GM23338 (cell line): ENCODE results near the gene CACNA1D. TPM values are rescaled to one million over a fixed set of nuclear protein-coding genes. Genes with fewer than 3 reads are reported as not detected.

ENCODE experiments used
- ATAC-seq: fragments of 200-7000 bp; cut with Tn5 transposase; 3 replicates; pipeline ENCODE4 v1.9.1; 2020
- DNase-seq: peaks from one replicate; pipeline ENCODE4 v3.0.0-alpha.2; 2015; ENCODE audit warnings: low spot score
- H2AFZ ChIP-seq: fragments of 200-600 bp; sonication (generic); 2 replicates; pipeline ENCODE4 v1.8.0; 2016; ENCODE audit warnings: antibody characterized with exemption, mild to moderate bottlenecking, moderate library complexity
- H3F3A ChIP-seq: fragments of 200-600 bp; sonication (generic); replicated peaks from 2 replicates; pipeline ENCODE4 v1.8.0; 2017; ENCODE audit warnings: antibody characterized with exemption, mixed run types, low read depth
- H3K27ac ChIP-seq: fragments of 200-600 bp; sonication (generic); 2 replicates; pipeline ENCODE4 v1.6.1; 2016; ENCODE audit warnings: low read depth
- H3K27me3 ChIP-seq: fragments of 200-600 bp; sonication (generic); 2 replicates; pipeline ENCODE4 v1.8.0; 2016; ENCODE audit warnings: mild to moderate bottlenecking, mixed run types, moderate library complexity; ENCODE audit not compliant: insufficient read depth
- H3K36me3 ChIP-seq: fragments of 200-600 bp; sonication (generic); 2 replicates; pipeline ENCODE4 v1.8.0; 2016; ENCODE audit warnings: mild to moderate bottlenecking; ENCODE audit not compliant: insufficient read depth
- H3K4me1 ChIP-seq: fragments of 200-600 bp; sonication (generic); 2 replicates; pipeline ENCODE4 v1.8.0; 2016; ENCODE audit warnings: mild to moderate bottlenecking, moderate library complexity; ENCODE audit not compliant: insufficient read depth
- H3K4me2 ChIP-seq: fragments of 200-600 bp; sonication (generic); 2 replicates; pipeline ENCODE4 v1.7.1; 2017; ENCODE audit warnings: mixed run types
- H3K4me3 ChIP-seq: fragments of 200-600 bp; sonication (generic); 2 replicates; pipeline ENCODE4 v1.6.1; 2016; ENCODE audit warnings: mixed run types
- H3K79me2 ChIP-seq: fragments of 200-600 bp; sonication (generic); replicated peaks from 2 replicates; pipeline ENCODE4 v1.8.0; 2017; ENCODE audit warnings: mild to moderate bottlenecking; ENCODE audit not compliant: insufficient read depth
- H3K9me2 ChIP-seq: fragments of 200-600 bp; sonication (generic); 2 replicates; pipeline ENCODE4 v1.8.0; 2017; ENCODE audit not compliant: insufficient read depth
- H4K20me1 ChIP-seq: fragments of 200-600 bp; sonication (generic); replicated peaks from 2 replicates; pipeline ENCODE4 v1.8.0; 2017; ENCODE audit warnings: mild to moderate bottlenecking; ENCODE audit not compliant: insufficient read depth
- H3K27ac Mint-ChIP-seq: 2 replicates; pipeline ENCODE4 v1.8.0; 2020; ENCODE audit warnings: inconsistent platforms, mild to moderate bottlenecking, moderate library complexity, mixed read lengths
- H3K27me3 Mint-ChIP-seq: 3 replicates; pipeline ENCODE4 v1.8.0; 2022; ENCODE audit warnings: low read depth, mild to moderate bottlenecking, moderate library complexity, mixed read lengths, inconsistent platforms; ENCODE audit not compliant: insufficient read depth, poor library complexity
- H3K36me3 Mint-ChIP-seq: 3 replicates; pipeline ENCODE4 v1.8.0; 2021; ENCODE audit warnings: low read depth, mild to moderate bottlenecking, inconsistent platforms, moderate library complexity, mixed read lengths
- H3K4me1 Mint-ChIP-seq: 3 replicates; pipeline ENCODE4 v1.8.0; 2020; ENCODE audit warnings: mild to moderate bottlenecking, inconsistent platforms, mixed read lengths
- H3K4me3 Mint-ChIP-seq: 3 replicates; pipeline ENCODE4 v1.8.0; 2021; ENCODE audit warnings: moderate library complexity, mild to moderate bottlenecking, inconsistent platforms, mixed read lengths
- H3K9me3 Mint-ChIP-seq: 3 replicates; pipeline ENCODE4 v1.8.0; 2020; ENCODE audit warnings: moderate library complexity, mild to moderate bottlenecking, inconsistent platforms, mixed read lengths
- CTCF ChIP-seq, 2 experiments: fragments of 200-600 bp in 1 of 2; sonication (generic) in 1 of 2; conservative IDR thresholded peaks; 2 replicates each; pipeline versions ENCODE4 v1.5.1 to v1.6.1; 2016 to 2017; ENCODE audit warnings: antibody characterized with exemption in 2 of 2, low read depth in 2 of 2, mild to moderate bottlenecking in 2 of 2, moderate library complexity in 1 of 2
- ETS1 ChIP-seq: IDR thresholded peaks from 2 replicates; pipeline ENCODE4 v1.6.1; 2016; ENCODE audit warnings: antibody characterized with exemption
- EZH2phosphoT487 ChIP-seq: fragments of 200-600 bp; sonication (generic); IDR thresholded peaks from one replicate; pipeline ENCODE4 v1.8.1; 2018; ENCODE audit warnings: antibody characterized with exemption; ENCODE audit not compliant: unreplicated experiment
- NANOG ChIP-seq: IDR thresholded peaks from 2 replicates; pipeline ENCODE4 v1.6.1; 2016; ENCODE audit warnings: antibody characterized with exemption, borderline replicate concordance
- POLR2AphosphoS5 ChIP-seq: IDR thresholded peaks from 2 replicates; pipeline ENCODE4 v1.6.1; 2016; ENCODE audit warnings: antibody characterized with exemption, low read depth
- STAT1 ChIP-seq: IDR thresholded peaks from one replicate; pipeline ENCODE4 v1.6.1; 2016; ENCODE audit warnings: antibody characterized with exemption; ENCODE audit not compliant: unreplicated experiment
- ZNF114 ChIP-seq: fragments of 250-450 bp; sonication (Bioruptor Pico); IDR thresholded peaks from 2 replicates; pipeline ENCODE4 v1.5.0; 2020; ENCODE audit warnings: mild to moderate bottlenecking, moderate library complexity
- ZNF331 ChIP-seq: fragments of 250-450 bp; sonication (Bioruptor Pico); IDR thresholded peaks from 2 replicates; pipeline ENCODE4 v1.5.0; 2020; ENCODE audit warnings: low read depth, mild to moderate bottlenecking, moderate library complexity
- ZNF462 ChIP-seq: fragments of 250-450 bp; sonication (Bioruptor Pico); IDR thresholded peaks from 2 replicates; pipeline ENCODE4 v1.5.0; 2020; ENCODE audit warnings: mild to moderate bottlenecking, moderate library complexity
- polyA plus RNA-seq: library from polyadenylated mRNA; unstranded; fragments of >200 nt; fragmentation: Nextera tagmentation; extraction: Ambion mirVana; gene quantifications from 2 replicates; pipeline ENCODE4 v1.2.1, GENCODE V29; 2016
- total RNA-seq: library from RNA; depleted of rRNA; stranded (reverse); fragments of >200 nt; shearing (Covaris generic); gene quantifications from 2 replicates; pipeline ENCODE4 v1.2.3, GENCODE V29; 2014

The CACNA1D gene
- total and polyA plus RNA-seq, 2 experiments from 2014 or later, result 1.7 to 1.8 TPM

GRCh38 chr3:53833700-53834099, 339.3 kb downstream of the CACNA1D start (continued):
- TF ChIP-seq ZNF462 (CRISPR knock-in tag), result no peak
- TF ChIP-seq CTCF (conservative IDR thresholded peaks at IDR 0.05; ENCODE audit: low read depth in 2 of 2), result no peak
- TF ChIP-seq NANOG, result no peak
- no peak for TF ChIP-seq ZNF331 (CRISPR knock-in tag)
- no peak for TF ChIP-seq STAT1
- TF ChIP-seq POLR2AphosphoS5, result no peak

GRCh38 chr3:53834429-53835095, 340.2 kb downstream of the CACNA1D start:
- H3F3A ChIP-seq, result no peaks in the 10 kb centered on the region
- no peak overlapping the region for H3K4me2 ChIP-seq
- no peak overlapping the region for H2AFZ ChIP-seq
- H4K20me1 ChIP-seq, result no peaks in the 10 kb centered on the region; the same call in 1 of the 2 replicates
- no peaks in the 10 kb centered on the region for H3K27me3 ChIP-seq
- H3K4me1 Mint-ChIP-seq, result no peaks in the 10 kb centered on the region
- H3K27me3 Mint-ChIP-seq, result peaks cover 2% of the 10 kb centered on the region
- H3K79me2 ChIP-seq, result no peaks in the 10 kb centered on the region
- no peak overlapping the region for H3K4me3 ChIP-seq
- ATAC-seq, result no peak
- DNase-seq, result no peak
- no peaks in the 10 kb centered on the region for H3K9me3 Mint-ChIP-seq
- TF ChIP-seq CTCF (conservative IDR thresholded peaks at IDR 0.05; ENCODE audit: low read depth in 2 of 2), result no peak
- TF ChIP-seq STAT1, result no peak
- TF ChIP-seq ETS1, result no peak
- no peak for TF ChIP-seq POLR2AphosphoS5
- TF ChIP-seq EZH2phosphoT487, result no peak
- TF ChIP-seq ZNF114 (CRISPR knock-in tag), result no peak
- H3K9me2 ChIP-seq, result no peaks in the 10 kb centered on the region
- no peak overlapping the region for H3K27ac ChIP-seq
- no peaks in the 10 kb centered on the region for H3K4me1 ChIP-seq
- no peaks in the 10 kb centered on the region for H3K36me3 Mint-ChIP-seq
- H3K36me3 ChIP-seq, result no peaks in the 10 kb centered on the region
- no peak overlapping the region for H3K4me3 Mint-ChIP-seq
- no peak overlapping the region for H3K27ac Mint-ChIP-seq
